HepG2 (cell line): Measurements from ENCODE around the gene THADA. TPM values are rescaled to one million over a fixed set of nuclear protein-coding genes. Genes with fewer than 3 reads are reported as not detected.

Experiments
- ATAC-seq: fragments of 200-7000 bp; cut with Tn5 transposase; 3 replicates; pipeline ENCODE4 v1.9.1; 2020; ENCODE audit warnings: mild to moderate bottlenecking, moderate library complexity
- BruUV-seq: library from RNA; stranded (reverse); fragments of 400-500 nt; replicated peaks from 2 replicates; lab custom pipeline; 2021; lab: Mats Ljungman, UMichigan
- CTCF ChIA-PET: fragments of 300-600 bp; formaldehyde crosslinking; extraction: SDS; loops from one replicate; lab custom pipeline; 2021; ENCODE audit warnings: low total read pairs, inconsistent platforms, low intra/inter-chr PET ratio; lab: Yijun Ruan, JAX
- POLR2A ChIA-PET: fragments of 350-600 bp; sonication (Branson Sonifier 250); formaldehyde crosslinking; loops from one replicate; lab custom pipeline; 2020; ENCODE audit warnings: antibody characterized with exemption, inconsistent platforms; lab: Yijun Ruan, JAX
- DNase-seq: peaks from one replicate; pipeline ENCODE4 v3.0.0-alpha.2; 2015; ENCODE audit warnings: low spot score
- FAIRE-seq: peaks from 3 replicates; lab custom pipeline; 2011; peaks lifted over from hg19 to GRCh38; lab: Jason Lieb, UNC
- H2AFZ ChIP-seq: one replicate; pipeline ENCODE4 v1.6.1; 2011; ENCODE audit warnings: low read length, inconsistent platforms
- H3K27ac ChIP-seq: fragments of 300-600 bp; 3 replicates; pipeline ENCODE4 v1.8.0; 2011; ENCODE audit warnings: mixed run types, mild to moderate bottlenecking, mixed read lengths, low read length, inconsistent platforms; ENCODE audit not compliant: insufficient read depth; ENCODE audit errors: extremely low read length
- H3K27me3 ChIP-seq, 2 experiments: fragments of 200-600 bp in 1 of 2; 2 replicates in 1 of 2; 3 replicates in 1 of 2; pipeline versions ENCODE4 v1.6.0 to v1.8.0; 2011; ENCODE audit warnings: low read length in 2 of 2, mild to moderate bottlenecking in 2 of 2, moderate library complexity in 2 of 2, inconsistent platforms in 1 of 2; ENCODE audit not compliant: insufficient read depth in 2 of 2, control insufficient read depth in 1 of 2
- H3K36me3 ChIP-seq, 2 experiments: fragments of 200-600 bp in 1 of 2; replicated peaks in 1 of 2; 2 replicates in 1 of 2; 3 replicates in 1 of 2; pipeline versions ENCODE4 v1.5.1 to v1.8.0; 2011; ENCODE audit warnings: low read length in 2 of 2, inconsistent platforms in 1 of 2; ENCODE audit not compliant: insufficient read depth in 2 of 2, control insufficient read depth in 1 of 2
- H3K4me1 ChIP-seq: 2 replicates; pipeline ENCODE4 v1.5.1; 2012; ENCODE audit warnings: low read length, inconsistent platforms; ENCODE audit not compliant: insufficient read depth
- H3K4me2 ChIP-seq: 2 replicates; pipeline ENCODE4 v1.6.0; 2011; ENCODE audit warnings: low read depth, low read length, inconsistent platforms
- H3K4me3 ChIP-seq, 3 experiments: fragments of 200-600 bp in 1 of 3; sonication (generic), shearing (Covaris generic) in 1 of 3; replicated peaks in 1 of 3; 2 replicates each; pipeline ENCODE4 v1.5.1; 2011 to 2016; ENCODE audit warnings: low read length in 3 of 3, inconsistent platforms in 2 of 3, low read depth in 2 of 3, mild to moderate bottlenecking in 2 of 3, control low read depth in 1 of 3, mixed read lengths in 1 of 3; ENCODE audit not compliant: insufficient read depth in 1 of 3
- H3K79me2 ChIP-seq: one replicate; pipeline ENCODE4 v1.6.1; 2011; ENCODE audit warnings: low read length, inconsistent platforms; ENCODE audit not compliant: insufficient read depth
- H3K9ac ChIP-seq: 2 replicates; pipeline ENCODE4 v1.6.0; 2011; ENCODE audit warnings: mild to moderate bottlenecking, low read depth, low read length, inconsistent platforms; ENCODE audit not compliant: insufficient read depth
- H3K9me3 ChIP-seq: 2 replicates; pipeline ENCODE4 v1.5.1; 2012; ENCODE audit warnings: mild to moderate bottlenecking, low read length
- H4K20me1 ChIP-seq: 2 replicates; pipeline ENCODE4 v1.6.0; 2011; ENCODE audit warnings: inconsistent platforms, mild to moderate bottlenecking, low read length, moderate library complexity; ENCODE audit not compliant: insufficient read depth
- HNF1A ChIP-seq, 2 experiments: sonication (generic) in 1 of 2; formaldehyde crosslinking in 1 of 2; IDR thresholded peaks; 2 replicates each; pipeline versions ENCODE4 v1.4.0 to v1.6.1; 2016 to 2020; ENCODE audit warnings: borderline replicate concordance in 1 of 2, low read depth in 1 of 2, mild to moderate bottlenecking in 1 of 2, missing genetic modification reagents in 1 of 2
- JDP2 ChIP-seq: sonication (generic); formaldehyde crosslinking; IDR thresholded peaks from 2 replicates; pipeline ENCODE4 v1.8.1; 2022; ENCODE audit warnings: missing genetic modification reagents, borderline replicate concordance
- MAFF ChIP-seq: IDR thresholded peaks from 2 replicates; pipeline ENCODE4 v1.6.1; 2011; ENCODE audit warnings: low read depth, low read length, improper control_type of control experiment
- MAFG ChIP-seq: sonication (generic); formaldehyde crosslinking; IDR thresholded peaks from 2 replicates; pipeline ENCODE4 v1.5.1; 2020; ENCODE audit warnings: mild to moderate bottlenecking, missing genetic modification reagents
- MAFK ChIP-seq, 2 experiments: IDR thresholded peaks in 1 of 2; conservative IDR thresholded peaks in 1 of 2; 2 replicates each; pipeline ENCODE4 v1.6.1; 2011; ENCODE audit warnings: improper control_type of control experiment in 2 of 2, low read length in 2 of 2
- PBX3 ChIP-seq: sonication (generic); formaldehyde crosslinking; IDR thresholded peaks from 2 replicates; pipeline ENCODE4 v1.8.1; 2023; ENCODE audit warnings: missing genetic modification reagents, inconsistent platforms, borderline replicate concordance
- SNAI1 ChIP-seq: sonication (generic); formaldehyde crosslinking; IDR thresholded peaks from 2 replicates; pipeline ENCODE4 v1.5.0; 2020; ENCODE audit warnings: mild to moderate bottlenecking, missing genetic modification reagents, borderline replicate concordance
- THAP8 ChIP-seq: sonication (generic); formaldehyde crosslinking; IDR thresholded peaks from 2 replicates; pipeline ENCODE4 v1.5.1; 2020; ENCODE audit warnings: missing genetic modification reagents, mild to moderate bottlenecking, borderline replicate concordance
- ZNF326 ChIP-seq: sonication (generic); formaldehyde crosslinking; IDR thresholded peaks from 2 replicates; pipeline ENCODE4 v1.4.0; 2020; ENCODE audit warnings: missing genetic modification reagents, borderline replicate concordance
- ZNF354B ChIP-seq: sonication (generic); formaldehyde crosslinking; IDR thresholded peaks from 2 replicates; pipeline ENCODE4 v1.8.0; 2022; ENCODE audit warnings: mild to moderate bottlenecking, missing genetic modification reagents
- ZNF709 ChIP-seq: sonication (generic); formaldehyde crosslinking; IDR thresholded peaks from 2 replicates; pipeline ENCODE4 v1.5.0; 2020; ENCODE audit warnings: mild to moderate bottlenecking, missing genetic modification reagents
- WGBS: methylation state at CpG from one replicate; pipeline ENCODE4 v1.1.6; 2017; ENCODE audit warnings: low lambda C conversion rate; 5-methylcytosine and 5-hydroxymethylcytosine counted together
- in situ Hi-C: cut with HindIII; loops from 2 replicates; pipeline ENCODE4 v1.10.0; 2017; ENCODE audit warnings: low pct_unique_long_range_greater_than_20kb; ENCODE audit not compliant: extremely low pct_ligation_motif_present
- intact Hi-C: fragments of 100-400 bp; cut with micrococcal nuclease; formaldehyde crosslinking; loops from one replicate; pipeline ENCODE4 v1.10.0; 2022; ENCODE audit not compliant: unreplicated experiment
- polyA plus RNA-seq, 8 experiments: library from polyadenylated mRNA; depleted of rRNA in 3 of 8; stranded (reverse) in 7 of 8; unstranded in 1 of 8; fragments of >200 nt; fragmentation: Illumina TruSeq in 4 of 8; extraction: Trizol in 4 of 8; gene quantifications; 2 replicates each; pipeline versions ENCODE4 v1.2.1 to v1.2.3, GENCODE V29; 2011 to 2016; ENCODE audit warnings: low read depth in 4 of 8, missing spikeins in 1 of 8, mixed read lengths in 1 of 8; ENCODE audit not compliant: insufficient read depth in 1 of 8
- total RNA-seq, 5 experiments: library from RNA; depleted of rRNA; stranded (reverse); fragments of >200 nt; fragmentation: Illumina TruSeq; extraction: Trizol; gene quantifications; 2 replicates each; pipeline ENCODE4 v1.2.3, GENCODE V29; 2016; ENCODE audit warnings: low read depth in 1 of 5
- TF ChIP-seq, protein P1 (sequence below): sonication (generic); formaldehyde crosslinking; IDR thresholded peaks from 2 replicates; pipeline ENCODE4 v1.4.0; 2020; ENCODE audit warnings: mild to moderate bottlenecking, missing genetic modification reagents
- TF ChIP-seq, protein P2 (sequence below): sonication (generic); formaldehyde crosslinking; conservative IDR thresholded peaks from 2 replicates; pipeline ENCODE4 v1.8.1; 2023; ENCODE audit warnings: missing genetic modification reagents

Gene THADA
- total and polyA plus RNA-seq, 2 of the 13 experiments (the other 11 are each of a cell fraction or from before 2014, with no cell fraction given): 12.7 to 21.7 TPM

DNA sequence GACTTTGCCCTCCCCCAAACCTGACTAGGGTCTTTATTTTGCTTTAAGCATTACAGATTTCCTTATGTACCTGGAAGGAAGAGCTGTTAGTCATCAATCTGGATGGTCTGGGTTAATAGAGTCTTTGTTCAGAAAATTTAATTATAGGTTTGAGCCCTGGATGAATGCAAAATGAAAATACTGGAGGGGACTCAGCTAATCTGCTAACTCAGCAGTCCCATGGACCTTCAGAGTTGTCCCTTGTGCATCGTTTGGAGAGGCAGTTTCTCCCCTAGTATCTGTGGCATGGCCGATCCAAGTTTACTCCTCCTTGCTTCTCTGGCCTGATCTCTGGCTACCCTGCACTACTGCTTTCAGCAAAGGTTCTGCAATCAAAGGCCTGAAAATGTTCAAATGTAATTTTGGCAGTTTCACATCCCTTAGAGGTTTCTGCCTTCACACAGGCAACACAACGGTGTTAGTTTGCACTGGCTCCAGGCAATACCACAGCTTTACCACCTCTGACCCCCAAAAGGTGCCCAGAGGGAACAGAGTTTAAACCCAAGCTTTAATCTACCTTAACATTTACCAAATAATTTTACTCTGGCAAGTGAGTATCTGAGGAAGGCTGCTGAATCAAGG is 134.3 kb downstream of the THADA start:
- no peaks in the 10 kb centered on the region for H3K79me2 ChIP-seq
- no peak for DNase-seq
- no peaks in the 10 kb centered on the region for H3K36me3 ChIP-seq
- TF ChIP-seq MAFG (CRISPR knock-in tag): 0 out of 2 replicates have a peak, but pooled peaks have one; percentile 14
- TF ChIP-seq, protein P1, sequence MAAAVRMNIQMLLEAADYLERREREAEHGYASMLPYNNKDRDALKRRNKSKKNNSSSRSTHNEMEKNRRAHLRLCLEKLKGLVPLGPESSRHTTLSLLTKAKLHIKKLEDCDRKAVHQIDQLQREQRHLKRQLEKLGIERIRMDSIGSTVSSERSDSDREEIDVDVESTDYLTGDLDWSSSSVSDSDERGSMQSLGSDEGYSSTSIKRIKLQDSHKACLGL (CRISPR knock-in tag): no peak
- TF ChIP-seq ZNF326 (CRISPR knock-in tag): no peak
- no peak for TF ChIP-seq SNAI1
- TF ChIP-seq THAP8 (CRISPR knock-in tag): no peak
- TF ChIP-seq, protein P2, sequence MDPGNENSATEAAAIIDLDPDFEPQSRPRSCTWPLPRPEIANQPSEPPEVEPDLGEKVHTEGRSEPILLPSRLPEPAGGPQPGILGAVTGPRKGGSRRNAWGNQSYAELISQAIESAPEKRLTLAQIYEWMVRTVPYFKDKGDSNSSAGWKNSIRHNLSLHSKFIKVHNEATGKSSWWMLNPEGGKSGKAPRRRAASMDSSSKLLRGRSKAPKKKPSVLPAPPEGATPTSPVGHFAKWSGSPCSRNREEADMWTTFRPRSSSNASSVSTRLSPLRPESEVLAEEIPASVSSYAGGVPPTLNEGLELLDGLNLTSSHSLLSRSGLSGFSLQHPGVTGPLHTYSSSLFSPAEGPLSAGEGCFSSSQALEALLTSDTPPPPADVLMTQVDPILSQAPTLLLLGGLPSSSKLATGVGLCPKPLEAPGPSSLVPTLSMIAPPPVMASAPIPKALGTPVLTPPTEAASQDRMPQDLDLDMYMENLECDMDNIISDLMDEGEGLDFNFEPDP (CRISPR knock-in tag): 0 out of 2 replicates have a peak, but pooled peaks have one; percentile 13
- no peak for TF ChIP-seq PBX3 (CRISPR knock-in tag)
- peak; percentile 84 for TF ChIP-seq MAFF
- TF ChIP-seq MAFK (conservative IDR thresholded peaks at IDR 0.05 in 1 of 2, IDR thresholded peaks at IDR 0.05 in 1 of 2; ENCODE audit: low read length in 2 of 2): peak; percentile 91 to 93
- no peak for TF ChIP-seq ZNF709 (CRISPR knock-in tag)
- TF ChIP-seq ZNF354B (CRISPR knock-in tag): no peak
- no peak for TF ChIP-seq JDP2 (CRISPR knock-in tag)
- no peak for TF ChIP-seq HNF1A (IDR thresholded peaks at IDR 0.05; ENCODE audit: low read depth)
- no peak for TF ChIP-seq HNF1A (CRISPR knock-in tag; IDR thresholded peaks at IDR 0.05; ENCODE audit: borderline replicate concordance)
- POLR2A ChIA-PET: interaction anchor here (1.4 kb wide), 1 partner anchor 10 kb away, joined by 3 read pairs; no protein-coding TSS in a partner anchor
- H3K4me2 ChIP-seq: peak overlapping the region; percentile 9; the same call in 1 of the 2 replicates
- no peaks in the 10 kb centered on the region for H3K9me3 ChIP-seq
- in situ Hi-C loops (no loop called here), intact Hi-C loops (no loop called here)
- ATAC-seq: no peak
- no peak overlapping the region for H3K4me3 ChIP-seq
- CTCF ChIA-PET: no interaction called here
- WGBS: 90% methylated on average over 3 of the region's 3 CpGs
- no peaks in the 10 kb centered on the region for H4K20me1 ChIP-seq
- no peaks in the 10 kb centered on the region for H3K27me3 ChIP-seq
- FAIRE-seq: no peak
- H3K27ac ChIP-seq: no peak overlapping the region
- H2AFZ ChIP-seq: no peak overlapping the region
- peaks cover 84% of the 10 kb centered on the region for H3K4me1 ChIP-seq
- no peak overlapping the region for H3K9ac ChIP-seq
- BruUV-seq: no TSS peak
